Stimulated activated memory B cell treated with anti-CD40 and anti-IgM and Interleukin-4, amounts not matched to agents 10 μg/mL and 1 μg/mL and 100 μg/mL, for 72 hours (primary cell): ENCODE data around the gene HHLA2.
A peak's percentile ranks its signal among the peaks of the same experiment; 100 is the strongest.
"Not testable (repeated sequence)": the region's sequence is repeated elsewhere in the genome, so short reads cannot be mapped to it uniquely, and the experiment has no call there.

Source experiments
- ATAC-seq: fragments of 150-1000 bp; cut with Tn5 transposase; 2 replicates; pipeline ENCODE4 v1.10.0; 2021
- H3K27ac Mint-ChIP-seq: one replicate; pipeline ENCODE4 v1.8.0; 2022; ENCODE audit warnings: mild to moderate bottlenecking, mixed read lengths
- H3K27me3 Mint-ChIP-seq: one replicate; pipeline ENCODE4 v1.8.0; 2022; ENCODE audit warnings: mixed read lengths
- H3K36me3 Mint-ChIP-seq: one replicate; pipeline ENCODE4 v1.8.0; 2022; ENCODE audit warnings: mixed read lengths
- H3K4me1 Mint-ChIP-seq: one replicate; pipeline ENCODE4 v1.8.0; 2022; ENCODE audit warnings: mixed read lengths
- H3K4me3 Mint-ChIP-seq: one replicate; pipeline ENCODE4 v1.8.0; 2022; ENCODE audit warnings: mild to moderate bottlenecking, moderate library complexity, mixed read lengths
- H3K9me3 Mint-ChIP-seq: one replicate; pipeline ENCODE4 v1.8.0; 2022; ENCODE audit warnings: mixed read lengths

The HHLA2 gene

DNA sequence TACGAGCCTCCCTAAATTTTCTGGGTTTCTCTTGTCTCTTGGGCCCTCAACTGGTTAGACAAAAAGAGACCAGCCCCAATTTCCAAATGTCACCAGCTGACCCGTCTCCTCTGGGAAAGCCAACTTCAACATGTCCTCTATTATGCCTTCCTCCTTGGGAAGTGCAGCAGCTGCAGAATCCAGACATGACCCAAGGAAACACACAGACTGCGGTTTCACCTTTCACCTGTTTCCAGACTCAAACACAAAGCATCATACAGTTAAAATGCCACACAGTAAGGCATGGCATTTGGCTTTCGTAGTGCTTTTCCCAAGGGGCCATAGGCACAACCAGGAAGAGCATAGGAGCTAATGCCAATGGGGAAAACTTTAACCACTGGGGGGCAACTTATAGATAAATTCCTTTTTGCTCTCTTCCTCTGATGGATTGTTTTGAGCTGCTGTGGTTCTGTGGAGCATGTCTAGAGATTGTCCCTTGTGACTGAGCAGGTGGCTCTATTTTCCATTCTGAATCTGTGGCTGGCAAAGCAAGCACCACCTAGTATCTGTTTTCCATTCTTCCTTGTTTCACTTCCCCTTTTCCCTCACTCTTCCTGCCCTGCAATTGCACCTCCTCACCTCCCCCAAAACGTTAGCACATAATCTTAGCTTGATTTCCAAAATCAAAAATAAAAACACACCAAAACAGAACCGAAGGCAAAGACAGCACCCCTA, 49.3 kb downstream of the HHLA2 start:
- Mint-ChIP-seq H3K27me3 (no peaks in the 10 kb centered on the region), H3K27ac (peak overlapping the region; percentile 4), H3K36me3 (no peaks in the 10 kb centered on the region), H3K9me3 (peaks cover 4% of the 10 kb centered on the region), H3K4me1 (peaks cover 23% of the 10 kb centered on the region), H3K4me3 (peak overlapping the region; percentile 8)
- peak; percentile 63 for ATAC-seq

- no peaks in the 10 kb centered on the region for H3K27me3 Mint-ChIP-seq
- no peak overlapping the region for H3K4me3 Mint-ChIP-seq
- peaks cover 23% of the 10 kb centered on the region for H3K4me1 Mint-ChIP-seq
- no peaks in the 10 kb centered on the region for H3K36me3 Mint-ChIP-seq
- peak overlapping the region; percentile 4 for H3K27ac Mint-ChIP-seq
- peaks cover 4% of the 10 kb centered on the region for H3K9me3 Mint-ChIP-seq
- no peak for ATAC-seq
Observed at GRCh38 chr3:108346301-108347227, 50.2 kb downstream of the HHLA2 start.

- H3K27ac Mint-ChIP-seq, result no peak overlapping the region
- ATAC-seq, result no peak
- peaks cover 4% of the 10 kb centered on the region for H3K9me3 Mint-ChIP-seq
- H3K36me3 Mint-ChIP-seq, result no peaks in the 10 kb centered on the region
- no peak overlapping the region for H3K4me3 Mint-ChIP-seq
- no peaks in the 10 kb centered on the region for H3K4me1 Mint-ChIP-seq
- H3K27me3 Mint-ChIP-seq, result no peaks in the 10 kb centered on the region
Observed at GRCh38 chr3:108352176-108352575, 55.8 kb downstream of the HHLA2 start.

GRCh38 chr3:108354562-108354961, 58.2 kb downstream of the HHLA2 start:
- no peak overlapping the region for H3K27ac Mint-ChIP-seq
- H3K36me3 Mint-ChIP-seq, result no peaks in the 10 kb centered on the region
- no peaks in the 10 kb centered on the region for H3K4me1 Mint-ChIP-seq
- H3K27me3 Mint-ChIP-seq, result no peaks in the 10 kb centered on the region
- no peak for ATAC-seq
- no peaks in the 10 kb centered on the region for H3K9me3 Mint-ChIP-seq
- H3K4me3 Mint-ChIP-seq, result no peak overlapping the region

DNA sequence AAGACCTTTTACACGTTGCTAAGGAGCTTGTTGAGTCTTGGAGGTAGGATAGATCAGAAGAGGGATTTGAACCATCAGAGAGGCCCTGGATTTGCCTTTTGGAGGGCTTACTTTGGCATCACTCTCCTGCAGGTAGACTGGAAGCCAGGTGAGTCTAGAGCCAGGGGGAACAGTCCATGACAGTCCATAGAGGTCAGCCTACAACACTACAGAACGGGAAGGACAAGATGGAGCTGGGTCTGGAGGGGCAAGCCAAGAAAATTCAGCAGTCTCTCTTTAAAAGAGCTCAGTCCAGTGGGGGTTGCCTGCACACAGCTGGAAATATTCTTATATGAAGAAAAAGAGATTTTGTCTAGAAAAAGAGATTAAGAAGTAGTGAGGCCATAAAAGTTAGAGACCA, 60.7 kb downstream of the HHLA2 start:
- Mint-ChIP-seq H3K4me3 (no peak overlapping the region), H3K4me1 (no peaks in the 10 kb centered on the region), H3K27ac (no peak overlapping the region), H3K27me3 (no peaks in the 10 kb centered on the region), H3K36me3 (no peaks in the 10 kb centered on the region), H3K9me3 (no peaks in the 10 kb centered on the region)
- no peak for ATAC-seq

DNA sequence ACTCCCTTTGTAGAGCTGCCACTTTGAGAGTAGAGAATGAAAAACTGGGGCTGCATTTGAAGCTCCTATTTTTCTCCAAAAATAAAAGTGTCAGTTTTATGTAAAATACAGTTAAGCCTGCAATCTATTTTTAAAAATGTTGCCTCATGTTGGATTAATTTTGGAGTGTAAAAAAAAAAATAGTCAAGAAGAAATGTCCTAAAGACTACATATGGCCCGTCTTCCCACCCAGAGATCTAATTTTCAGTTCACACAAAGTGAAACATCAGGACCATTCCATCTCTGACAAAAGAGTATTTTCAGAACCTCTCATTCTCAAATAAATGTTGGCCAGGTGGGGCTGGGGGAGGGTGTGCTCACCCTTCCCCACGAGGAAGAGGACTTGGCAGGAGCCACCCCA, 62.7 kb downstream of the HHLA2 start:
- H3K27ac Mint-ChIP-seq, result no peak overlapping the region

DNA sequence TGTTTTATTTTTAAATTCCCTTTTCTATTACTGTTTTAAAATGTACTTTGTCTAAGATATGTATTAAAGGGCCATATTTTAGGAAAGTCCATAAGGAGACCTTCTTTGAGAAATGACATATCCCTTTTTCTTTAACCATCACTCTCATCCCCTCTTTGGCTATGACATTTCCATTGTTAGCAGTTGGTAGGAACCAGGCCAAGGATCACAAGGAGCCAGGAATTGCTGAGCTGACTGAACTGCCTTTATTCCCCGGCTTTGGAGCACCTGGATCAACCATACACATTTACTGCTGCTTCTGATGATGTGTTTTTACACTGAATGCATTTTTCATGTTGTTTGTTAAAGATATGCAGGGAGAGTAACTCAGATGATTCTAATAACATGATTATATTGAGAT, 79.7 kb downstream of the HHLA2 start:
- no peak for ATAC-seq
- Mint-ChIP-seq H3K4me3 (no peak overlapping the region), H3K4me1 (no peaks in the 10 kb centered on the region), H3K9me3 (peaks cover 2% of the 10 kb centered on the region), H3K27me3 (no peaks in the 10 kb centered on the region), H3K36me3 (no peaks in the 10 kb centered on the region), H3K27ac (no peak overlapping the region)

More for the DNA sequence above, 62.7 kb downstream of the HHLA2 start:
- H3K4me3 Mint-ChIP-seq, result no peak overlapping the region
- no peaks in the 10 kb centered on the region for H3K36me3 Mint-ChIP-seq
- no peaks in the 10 kb centered on the region for H3K4me1 Mint-ChIP-seq
- H3K27me3 Mint-ChIP-seq, result no peaks in the 10 kb centered on the region
- H3K9me3 Mint-ChIP-seq, result no peaks in the 10 kb centered on the region
- ATAC-seq, result no peak

DNA sequence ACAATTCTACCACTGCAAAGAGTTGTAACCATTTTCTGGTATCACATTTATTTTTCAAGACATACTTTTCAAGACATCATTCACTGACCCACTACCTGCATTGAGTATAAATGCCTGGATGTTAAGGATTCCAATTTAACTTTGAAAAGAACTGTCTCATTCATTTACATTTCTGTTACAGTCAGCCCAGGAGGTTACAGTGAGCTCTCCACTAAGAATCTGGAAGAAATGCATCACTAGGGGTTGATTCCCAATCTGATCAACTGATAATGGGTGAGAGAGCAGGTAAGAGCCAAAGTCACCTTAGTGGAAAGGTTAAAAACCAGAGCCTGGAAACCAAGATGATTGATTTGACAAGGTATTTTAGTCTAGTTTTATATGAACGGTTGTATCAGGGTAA, 81.0 kb downstream of the HHLA2 start:
- H3K9me3 Mint-ChIP-seq, result peaks cover 2% of the 10 kb centered on the region
- no peak overlapping the region for H3K4me3 Mint-ChIP-seq
- no peaks in the 10 kb centered on the region for H3K36me3 Mint-ChIP-seq
- H3K4me1 Mint-ChIP-seq, result no peaks in the 10 kb centered on the region
- H3K27ac Mint-ChIP-seq, result no peak overlapping the region
- ATAC-seq, result no peak
- no peaks in the 10 kb centered on the region for H3K27me3 Mint-ChIP-seq

GRCh38 chr3:108378153-108378951, 82.0 kb downstream of the HHLA2 start:
- H3K4me1 Mint-ChIP-seq, result no peaks in the 10 kb centered on the region
- H3K27ac Mint-ChIP-seq, result no peak overlapping the region
- peaks cover 2% of the 10 kb centered on the region for H3K9me3 Mint-ChIP-seq
- H3K4me3 Mint-ChIP-seq, result no peak overlapping the region
- no peaks in the 10 kb centered on the region for H3K27me3 Mint-ChIP-seq
- no peaks in the 10 kb centered on the region for H3K36me3 Mint-ChIP-seq
- ATAC-seq, result no peak

GRCh38 chr3:108378952-108379342, 82.6 kb downstream of the HHLA2 start:
- H3K36me3 Mint-ChIP-seq, H3K4me1 Mint-ChIP-seq, ATAC-seq, H3K27ac Mint-ChIP-seq, H3K27me3 Mint-ChIP-seq, H3K4me3 Mint-ChIP-seq, H3K9me3 Mint-ChIP-seq: not testable (repeated sequence)

GRCh38 chr3:108380128-108380795, 83.9 kb downstream of the HHLA2 start:
- H3K4me1 Mint-ChIP-seq, result no peaks in the 10 kb centered on the region
- no peak overlapping the region for H3K4me3 Mint-ChIP-seq
- no peak for ATAC-seq
- no peaks in the 10 kb centered on the region for H3K27me3 Mint-ChIP-seq
- H3K27ac Mint-ChIP-seq, result no peak overlapping the region
- H3K36me3 Mint-ChIP-seq, result no peaks in the 10 kb centered on the region
- H3K9me3 Mint-ChIP-seq, result peaks cover 2% of the 10 kb centered on the region

- Mint-ChIP-seq H3K4me3 (no peak overlapping the region), H3K27me3 (no peaks in the 10 kb centered on the region), H3K36me3 (no peaks in the 10 kb centered on the region), H3K9me3 (peaks cover 2% of the 10 kb centered on the region), H3K27ac (no peak overlapping the region), H3K4me1 (no peaks in the 10 kb centered on the region)
- no peak for ATAC-seq
Observed at GRCh38 chr3:108381529-108382140, 85.3 kb downstream of the HHLA2 start.

- H3K4me1 Mint-ChIP-seq, result peaks cover 7% of the 10 kb centered on the region
Observed at GRCh38 chr3:108383306-108383705, 87.0 kb downstream of the HHLA2 start.

GRCh38 chr3:108387063-108387462, 90.7 kb downstream of the HHLA2 start:
- Mint-ChIP-seq H3K27me3 (no peaks in the 10 kb centered on the region), H3K9me3 (no peaks in the 10 kb centered on the region), H3K27ac (no peak overlapping the region), H3K4me3 (no peak overlapping the region), H3K36me3 (no peaks in the 10 kb centered on the region), H3K4me1 (peaks cover 21% of the 10 kb centered on the region)
- no peak for ATAC-seq

More at GRCh38 chr3:108383306-108383705, 87.0 kb downstream of the HHLA2 start:
- Mint-ChIP-seq H3K27ac (no peak overlapping the region), H3K9me3 (peaks cover 2% of the 10 kb centered on the region), H3K36me3 (no peaks in the 10 kb centered on the region), H3K4me3 (no peak overlapping the region), H3K27me3 (no peaks in the 10 kb centered on the region)
- no peak for ATAC-seq
